Middle frontal gyrus (tissue), 1 donor: ENCODE results near the gene PLA2G4E.

ENCODE experiments used
- DNase-seq: peaks from one replicate; pipeline ENCODE4 v3.0.0-alpha.2; 2015; ENCODE audit warnings: low spot score; ENCODE audit errors: extremely low spot score

The PLA2G4E gene

GRCh38 chr15:42020713-42021273 lies at the start of gene PLA2G4E:
Gene PLA2G4E (minus strand): TSS chr15:42021042. CDS start chr15:42021030, 12 bp downstream.
- DNase-seq, result no peak

- no peak for DNase-seq
Observed at GRCh38 chr15:42070279-42070975, 49.6 kb upstream of the PLA2G4E start.

- no peak for DNase-seq
Observed at GRCh38 chr15:42069496-42070278, 48.8 kb upstream of the PLA2G4E start.

- no peak for DNase-seq
Observed at GRCh38 chr15:42069025-42069424, 48.2 kb upstream of the PLA2G4E start.

GRCh38 chr15:42068601-42069000 lies 47.8 kb upstream of the PLA2G4E start:
- no peak for DNase-seq

- no peak for DNase-seq
Observed at GRCh38 chr15:42066764-42067415, 46.0 kb upstream of the PLA2G4E start.

GRCh38 chr15:42065468-42065867 lies 44.6 kb upstream of the PLA2G4E start:
- DNase-seq, result no peak

- DNase-seq, result no peak
Observed at GRCh38 chr15:42065033-42065432, 44.2 kb upstream of the PLA2G4E start.

GRCh38 chr15:42064271-42064670 lies 43.4 kb upstream of the PLA2G4E start:
- DNase-seq, result no peak

GRCh38 chr15:42063122-42063848 lies 42.4 kb upstream of the PLA2G4E start:
- no peak for DNase-seq

- no peak for DNase-seq
Observed at GRCh38 chr15:42062284-42062806, 41.5 kb upstream of the PLA2G4E start.

GRCh38 chr15:42060797-42061196 lies 40.0 kb upstream of the PLA2G4E start:
- DNase-seq, result no peak

- DNase-seq, result no peak
Observed at GRCh38 chr15:42060477-42060763, 39.6 kb upstream of the PLA2G4E start.

- no peak for DNase-seq
Observed at GRCh38 chr15:42059661-42060476, 39.0 kb upstream of the PLA2G4E start.

GRCh38 chr15:42058791-42059190 lies 37.9 kb upstream of the PLA2G4E start:
- no peak for DNase-seq

GRCh38 chr15:42057799-42058646 lies 37.2 kb upstream of the PLA2G4E start:
- no peak for DNase-seq

- peak; percentile 18 for DNase-seq
Observed at GRCh38 chr15:42056934-42057798, 36.3 kb upstream of the PLA2G4E start.

- DNase-seq, result no peak
Observed at GRCh38 chr15:42053914-42054313, 33.1 kb upstream of the PLA2G4E start.
